Spleen (tissue), 7 donors: Measurements from ENCODE around the gene FLT3LG.

Experiments
- CTCF ChIP-seq, 11 experiments: fragments of 200-600 bp in 7 of 11; fragments of 450-650 bp in 4 of 11; sonication (generic) in 4 of 11; IDR thresholded peaks in 8 of 11; conservative IDR thresholded peaks in 3 of 11; 1 replicate in 7 of 11; 2 replicates in 4 of 11; pipeline versions ENCODE4 v1.4.0 to v1.8.0; 2016 to 2021; ENCODE audit warnings: antibody characterized with exemption in 11 of 11, inconsistent platforms in 4 of 11, mild to moderate bottlenecking in 1 of 11
- POLR2AphosphoS5 ChIP-seq, 3 donors: sonication (generic); formaldehyde crosslinking; IDR thresholded peaks; one replicate each; pipeline ENCODE4 v1.5.1; 2017; ENCODE audit warnings: antibody characterized with exemption in 3 of 3
- donor health status: DM: no; HTN: no; CAD: no; lungs with moderate emphysema.
- donor health status: DM: no; HTN: no; CAD: no.
- donor health status: DM: no; HTN: no; CAD: no.

GRCh38 chr19:49530708-49531107 lies 56.7 kb downstream of the FLT3LG start:
- TF ChIP-seq POLR2AphosphoS5 (IDR thresholded peaks at IDR 0.05) (no peak), CTCF (IDR thresholded peaks at IDR 0.05 in 8 of 11, conservative IDR thresholded peaks at IDR 0.05 in 3 of 11) (no peak)
